H1 (cell line): ENCODE results near the gene PDE4D.

Experiments
- E2F6 ChIP-seq: IDR thresholded peaks from 2 replicates; pipeline ENCODE4 v1.6.1; 2012; ENCODE audit warnings: inconsistent platforms
- SP2 ChIP-seq: IDR thresholded peaks from 2 replicates; pipeline ENCODE4 v1.6.1; 2012; ENCODE audit warnings: mild to moderate bottlenecking, low read length, inconsistent platforms

GRCh38 chr5:59102437-59102836 lies 791.1 kb downstream of the PDE4D start:
- TF ChIP-seq SP2 (no peak), E2F6 (no peak)
